Stimulated activated CD8-positive, alpha-beta memory T cell treated with anti-CD3 and anti-CD28 coated beads, Interleukin-15, amount 100 ng/mL, for 48 hours (primary cell): ENCODE measurements around the gene SPATA9.
"Not testable (repeated sequence)": the region's sequence is repeated elsewhere in the genome, so short reads cannot be mapped to it uniquely, and the experiment has no call there.

Source experiments
- DNase-seq, 2 donors: peaks; one replicate each; pipeline ENCODE4 v3.0.0-alpha.2; 2020; ENCODE audit warnings: low read depth in 2 of 2

SPATA9 gene

DNA sequence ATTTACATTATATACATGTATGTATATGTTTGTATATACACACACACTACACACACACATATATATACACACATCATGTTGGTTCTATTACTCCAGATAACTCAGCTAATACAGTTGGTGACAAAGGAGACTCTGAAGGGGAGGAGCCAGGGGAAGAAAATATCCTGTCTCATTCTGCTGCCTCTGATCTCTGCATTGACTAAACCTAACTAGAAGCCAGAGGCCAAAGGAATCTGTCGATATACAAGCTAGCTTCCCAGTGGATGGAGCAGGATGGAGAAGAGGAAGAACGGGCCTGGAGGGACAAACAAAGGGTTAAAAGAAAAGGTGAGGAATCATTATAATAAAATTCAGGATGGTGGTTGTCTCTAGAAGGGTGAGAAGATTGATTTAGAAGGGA is 34.6 kb upstream of the SPATA9 start:
- DNase-seq = no peak

GRCh38 chr5:95715799-95716461 is 33.1 kb upstream of the SPATA9 start:
- DNase-seq = no peak

- no peak for DNase-seq
Measured at GRCh38 chr5:95713960-95714710, 31.3 kb upstream of the SPATA9 start.

DNA sequence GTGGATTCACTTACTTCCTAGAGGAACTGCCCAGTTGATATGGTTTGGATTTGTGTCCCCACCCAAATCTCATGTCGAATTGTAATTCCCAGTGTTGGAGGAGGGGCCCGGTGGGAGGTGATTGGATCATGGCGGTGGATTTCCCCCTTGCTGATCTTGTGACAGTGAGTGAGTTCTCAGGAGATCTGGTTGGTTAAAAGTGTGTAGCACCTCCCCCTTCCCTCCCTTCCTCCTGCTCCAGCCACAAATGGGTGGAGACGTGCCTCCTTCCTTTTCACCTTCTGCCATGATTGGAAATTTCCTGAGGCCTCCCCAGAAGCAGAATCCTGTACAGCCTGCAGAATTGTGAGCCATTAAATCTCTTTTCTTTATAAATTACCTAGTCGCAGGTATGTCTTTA is 30.5 kb upstream of the SPATA9 start:
- not testable (repeated sequence) for DNase-seq

DNA sequence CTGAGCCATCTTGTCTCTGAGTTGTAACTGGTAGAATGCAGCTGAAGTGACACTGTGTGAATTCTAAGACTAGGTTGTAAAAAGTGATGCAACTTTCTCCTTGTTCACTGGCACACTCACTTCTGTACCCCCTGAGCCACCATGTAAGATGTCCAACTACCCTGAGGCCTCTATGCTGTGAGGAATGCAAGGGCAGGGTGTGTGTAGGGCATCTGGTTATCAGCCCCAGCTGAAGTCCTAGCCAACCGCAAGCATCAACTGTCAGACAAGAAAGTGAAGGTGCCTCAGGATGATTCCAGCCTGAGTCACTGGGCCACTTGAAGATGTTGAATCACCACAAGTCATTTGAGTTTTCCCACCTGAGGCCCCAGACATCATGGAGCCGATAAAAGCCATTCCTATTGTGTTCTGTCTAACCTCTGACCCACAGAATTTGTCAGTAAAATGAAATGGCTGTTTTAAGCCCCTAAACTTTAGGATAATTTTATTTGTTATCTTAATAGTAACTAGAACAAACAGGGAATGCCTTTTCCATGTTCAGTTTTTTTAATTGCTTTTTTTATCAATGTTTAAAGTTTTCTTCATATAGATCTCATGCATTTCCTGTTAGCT is 29.7 kb upstream of the SPATA9 start:
- DNase-seq = peak; percentile 28 to 48

- no peak for DNase-seq
Measured at GRCh38 chr5:95711501-95712346, 28.9 kb upstream of the SPATA9 start.

DNA sequence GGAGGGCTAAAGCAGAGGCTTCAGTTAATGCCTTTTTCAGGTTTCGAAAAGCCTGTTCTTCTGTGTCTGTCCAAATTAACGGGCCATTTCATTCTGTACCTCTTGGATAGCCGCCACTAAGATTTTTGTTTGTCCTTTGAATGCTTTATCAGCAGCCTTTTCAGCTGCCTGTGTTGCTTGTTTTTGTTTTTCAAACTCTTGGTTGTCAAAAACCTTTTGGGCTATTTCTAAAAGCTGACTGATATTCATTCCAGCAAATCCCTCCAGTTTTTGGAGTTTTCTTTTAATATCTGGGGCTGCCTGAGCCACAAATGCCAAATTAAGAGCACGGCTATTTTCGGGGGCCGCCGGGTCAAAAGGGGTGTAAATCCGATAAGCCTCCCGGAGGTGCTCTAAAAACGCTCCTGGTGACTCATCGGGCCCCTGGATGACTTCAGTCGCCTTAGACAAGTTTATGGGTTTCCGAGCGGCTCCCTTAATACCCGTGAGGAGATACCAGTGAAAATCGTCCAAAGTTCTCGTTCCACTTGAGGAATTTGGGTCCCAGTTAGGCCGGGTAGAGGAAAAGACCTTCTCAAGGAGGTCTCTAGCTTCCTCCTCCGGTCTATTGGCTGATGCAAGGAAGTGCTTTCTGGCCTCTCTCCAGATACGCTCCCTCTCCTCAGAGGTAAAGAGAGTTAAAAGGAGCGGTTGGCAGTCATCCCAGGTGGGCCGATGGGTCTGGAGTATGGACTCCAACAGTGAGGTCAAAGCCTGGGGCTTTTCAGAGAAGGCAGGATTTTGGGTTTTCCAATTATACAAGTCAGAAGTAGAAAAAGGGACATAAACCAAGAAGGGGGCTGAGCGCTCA is 28.1 kb upstream of the SPATA9 start:
- DNase-seq = not testable (repeated sequence)

- DNase-seq = no peak
Measured at GRCh38 chr5:95709967-95710650, 27.3 kb upstream of the SPATA9 start.

- no peak for DNase-seq
Measured at GRCh38 chr5:95708876-95709275, 26.1 kb upstream of the SPATA9 start.

DNA sequence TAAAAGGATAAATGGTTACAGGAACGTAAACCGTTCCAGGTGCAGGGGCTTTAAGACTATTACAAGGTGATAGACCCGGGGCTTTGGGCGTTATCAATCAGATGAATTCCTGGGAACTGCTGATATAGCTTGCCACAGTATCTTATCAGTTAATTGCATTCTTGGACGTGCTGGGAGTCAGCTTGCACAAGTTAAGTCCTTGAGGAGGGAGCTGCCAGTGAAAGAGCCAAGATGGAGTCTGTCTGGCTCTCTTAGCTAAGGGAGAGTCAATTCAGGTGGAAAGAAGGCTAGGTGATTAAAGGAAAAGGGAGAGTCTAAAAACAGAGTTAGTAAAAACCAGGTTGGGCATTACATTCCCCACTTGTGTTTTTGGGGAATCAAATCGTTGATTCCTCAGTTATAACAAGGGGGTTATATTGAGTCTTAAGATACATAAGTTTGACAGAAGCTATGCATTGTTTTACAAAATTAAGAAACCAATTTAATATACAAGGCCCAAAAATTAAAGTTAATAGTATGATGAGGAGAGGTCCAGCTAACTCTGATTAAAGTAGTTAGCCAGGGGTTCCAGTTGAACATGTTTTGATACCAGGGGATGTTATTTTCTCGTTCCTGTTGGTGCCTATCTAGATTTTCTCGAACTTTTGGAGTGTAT is 24.9 kb upstream of the SPATA9 start:
- not testable (repeated sequence) for DNase-seq

DNA sequence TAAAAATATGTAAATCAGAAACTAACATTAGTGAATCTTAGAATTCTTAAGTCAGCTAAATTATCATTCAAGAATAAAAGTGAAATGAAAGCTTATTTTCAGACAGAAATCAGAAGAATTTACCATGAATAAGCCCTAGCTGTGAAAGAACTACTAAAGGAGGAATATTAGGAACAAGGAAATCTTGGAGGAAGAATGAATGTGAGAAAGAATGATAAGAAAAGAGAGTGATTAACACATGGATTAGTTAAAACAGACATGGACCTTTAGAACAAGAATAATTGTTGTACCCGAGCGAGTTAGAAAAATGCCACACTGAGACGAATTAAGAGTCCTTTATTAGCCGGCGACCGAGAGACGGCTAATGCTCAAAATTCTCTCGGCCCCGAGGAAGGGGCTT is 24.3 kb upstream of the SPATA9 start:
- no peak for DNase-seq

DNA sequence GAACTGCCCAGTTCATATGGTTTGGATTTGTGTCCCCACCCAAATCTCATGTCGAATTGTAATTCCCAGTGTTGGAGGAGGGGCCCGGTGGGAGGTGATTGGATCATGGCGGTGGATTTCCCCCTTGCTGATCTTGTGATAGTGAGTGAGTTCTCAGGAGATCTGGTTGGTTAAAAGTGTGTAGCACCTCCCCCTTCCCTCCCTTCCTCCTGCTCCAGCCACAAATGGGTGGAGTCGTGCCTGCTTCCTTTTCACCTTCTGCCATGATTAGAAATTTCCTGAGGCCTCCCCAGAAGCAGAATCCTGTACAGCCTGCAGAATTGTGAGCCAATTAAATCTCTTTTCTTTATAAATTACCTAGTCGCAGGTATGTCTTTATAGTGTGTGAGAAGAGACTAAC is 23.4 kb upstream of the SPATA9 start:
- DNase-seq = not testable (repeated sequence)

DNA sequence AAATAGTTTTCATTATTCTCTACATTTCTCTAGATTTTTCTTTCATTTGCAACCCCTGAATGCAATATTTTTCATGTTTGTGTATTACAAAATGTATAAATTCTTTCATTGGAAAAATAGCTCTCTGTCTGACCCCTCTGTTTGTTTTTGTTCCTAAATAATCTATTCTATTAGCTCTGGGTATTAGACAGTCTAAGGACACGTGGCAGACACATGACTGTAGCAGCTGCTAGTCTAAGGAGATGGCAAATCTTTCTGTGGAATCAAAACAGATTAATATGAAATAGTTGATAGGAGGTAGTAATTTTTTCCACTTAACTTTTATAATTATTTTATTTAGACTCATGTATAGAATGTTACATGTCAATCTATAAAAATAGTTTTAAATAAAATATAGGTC is 21.4 kb upstream of the SPATA9 start:
- DNase-seq = no peak

DNA sequence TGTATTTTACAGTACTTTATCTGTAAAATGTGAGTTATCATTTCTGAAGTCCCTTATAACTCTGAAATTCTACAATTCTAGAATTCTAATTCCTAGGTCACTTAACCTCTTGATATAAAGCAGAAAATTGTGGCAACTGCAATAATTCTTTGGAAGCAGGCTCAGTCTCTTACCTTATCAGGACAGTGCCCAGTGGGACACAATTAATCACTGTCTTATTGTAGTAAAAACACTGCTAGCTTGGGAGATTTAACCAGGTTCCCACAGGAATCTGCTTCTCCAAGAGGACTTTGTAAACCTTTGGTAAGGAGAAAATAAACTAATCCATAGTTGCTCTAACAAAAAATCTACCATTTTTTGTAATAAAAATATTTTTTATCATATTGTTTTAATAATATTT is 18.3 kb upstream of the SPATA9 start:
- DNase-seq = no peak

- no peak for DNase-seq
Measured at GRCh38 chr5:95699337-95699736, 16.5 kb upstream of the SPATA9 start.

DNA sequence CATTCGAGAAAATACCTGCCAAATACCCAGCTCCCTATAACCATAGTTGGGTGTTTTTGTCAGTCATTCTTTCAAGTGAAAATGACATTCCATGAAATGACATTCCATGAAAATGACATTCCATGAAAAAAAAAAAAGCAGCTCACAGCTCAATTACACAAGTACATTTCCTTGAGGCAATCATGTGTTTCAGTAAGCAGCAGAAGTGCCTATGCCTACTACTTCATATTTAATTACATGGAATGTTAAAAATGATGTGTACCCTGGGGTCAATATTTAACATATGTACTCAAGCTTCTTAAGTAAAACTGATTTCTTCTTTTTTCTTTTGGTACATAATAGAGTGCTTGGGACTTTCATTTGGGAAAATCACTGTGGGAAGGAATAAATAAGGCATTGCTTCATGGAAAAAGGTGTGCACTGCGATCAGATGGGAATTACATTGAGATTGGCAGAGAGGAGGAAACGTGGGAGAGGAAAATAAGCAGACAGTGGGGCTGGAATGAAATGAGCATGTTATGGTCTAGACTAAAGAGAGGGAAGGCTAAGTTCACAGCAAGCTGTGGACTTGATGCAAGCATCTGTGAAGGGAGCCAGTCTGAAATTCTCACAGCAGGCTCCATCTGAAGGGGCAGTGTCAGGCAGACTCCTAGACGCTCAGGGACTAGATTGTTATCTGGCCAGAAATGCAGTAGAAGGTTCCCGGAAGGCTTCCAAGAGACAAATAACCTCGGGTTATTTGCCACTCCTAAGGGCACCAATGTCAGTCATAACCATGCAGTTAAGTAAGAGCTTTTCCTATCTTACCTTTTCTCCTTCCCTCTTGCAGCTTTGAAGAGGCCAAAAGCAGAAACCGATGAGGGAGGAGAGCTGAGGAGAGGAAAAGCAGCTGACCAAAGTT is 15.2 kb upstream of the SPATA9 start:
- DNase-seq = no peak

- no peak for DNase-seq
Measured at GRCh38 chr5:95690333-95690732, 7.5 kb upstream of the SPATA9 start.

DNA sequence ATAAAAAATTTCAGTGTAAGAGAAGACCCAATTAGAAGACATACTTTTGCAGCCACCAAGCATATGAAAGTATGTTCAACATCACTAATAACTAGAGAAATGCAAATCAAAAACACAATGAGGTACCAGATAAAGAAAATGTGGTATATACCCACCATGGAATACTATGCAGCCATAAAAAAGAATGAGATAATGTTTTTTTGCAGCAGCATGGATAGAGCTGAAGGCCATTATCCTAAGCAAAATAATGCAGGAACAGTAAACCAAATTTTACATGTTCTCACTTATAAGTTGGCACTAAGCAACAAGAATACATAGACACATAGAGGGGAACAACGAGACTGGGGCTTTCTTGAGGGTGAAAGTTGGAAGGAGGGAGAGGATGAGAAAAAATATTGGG is 6.9 kb upstream of the SPATA9 start:
- no peak for DNase-seq

DNA sequence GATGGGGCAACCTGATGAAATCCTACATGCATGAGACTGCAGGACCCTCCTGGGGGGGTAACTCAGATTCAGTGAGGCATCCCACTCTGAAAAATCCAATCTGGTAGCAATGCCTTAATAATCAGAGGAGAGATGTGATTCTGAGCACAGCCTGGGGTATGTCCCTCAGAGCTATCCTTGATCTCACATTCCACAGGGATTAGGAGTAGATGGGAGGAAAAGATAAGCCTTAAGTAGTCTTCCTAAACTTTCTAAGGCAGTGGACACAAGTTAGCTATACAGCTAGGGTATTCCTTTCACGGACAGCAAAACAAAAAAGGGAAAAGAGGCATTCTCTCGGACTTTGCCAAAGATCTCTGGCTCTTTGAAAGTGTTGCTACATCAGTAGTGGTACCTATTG is 3.9 kb upstream of the SPATA9 start:
- DNase-seq = no peak
